Keratinocyte (primary cell): ENCODE results near the gene MLF2. TPM values are rescaled to one million over a fixed set of nuclear protein-coding genes. Genes with fewer than 3 reads are reported as not detected.

Experiments used
- DNase-seq: peaks from one replicate; pipeline ENCODE4 v3.0.0-alpha.2; 2011; ENCODE audit warnings: low read depth, missing footprints, low spot score
- FAIRE-seq: peaks from 2 replicates; lab custom pipeline; 2011; peaks lifted over from hg19 to GRCh38; lab: Jason Lieb, UNC
- H2AFZ ChIP-seq: 2 replicates; pipeline ENCODE4 v1.6.0; 2012; ENCODE audit warnings: low read length, control low read depth, inconsistent platforms; ENCODE audit not compliant: control insufficient read depth
- H3K27ac ChIP-seq: 2 replicates; pipeline ENCODE4 v1.5.1; 2011; ENCODE audit warnings: low read length; ENCODE audit not compliant: control insufficient read depth, insufficient read depth
- H3K27me3 ChIP-seq: 3 replicates; pipeline ENCODE4 v1.6.0; 2011; ENCODE audit warnings: low read length; ENCODE audit not compliant: control insufficient read depth, insufficient read depth; ENCODE audit errors: extremely low read depth
- H3K36me3 ChIP-seq, 2 experiments: 2 replicates in 1 of 2; 3 replicates in 1 of 2; pipeline ENCODE4 v1.5.1; 2011; ENCODE audit warnings: low read length in 2 of 2, mild to moderate bottlenecking in 1 of 2; ENCODE audit not compliant: control insufficient read depth in 2 of 2, insufficient read depth in 2 of 2; ENCODE audit errors: extremely low read depth in 1 of 2
- H3K4me1 ChIP-seq: 3 replicates; pipeline ENCODE4 v1.5.1; 2011; ENCODE audit warnings: low read length; ENCODE audit not compliant: control insufficient read depth, insufficient read depth; ENCODE audit errors: extremely low read depth
- H3K4me2 ChIP-seq: 3 replicates; pipeline ENCODE4 v1.6.0; 2011; ENCODE audit warnings: low read depth, low read length; ENCODE audit not compliant: control insufficient read depth, insufficient read depth; ENCODE audit errors: extremely low read depth
- H3K4me3 ChIP-seq, 3 experiments: fragments of 200-600 bp in 1 of 3; sonication (generic) in 1 of 3; 2 replicates in 2 of 3; 3 replicates in 1 of 3; pipeline ENCODE4 v1.5.1; 2011 to 2016; ENCODE audit warnings: low read length in 3 of 3, mild to moderate bottlenecking in 3 of 3, control low read depth in 2 of 3, inconsistent platforms in 1 of 3, low read depth in 1 of 3, mixed read lengths in 1 of 3, mixed run types in 1 of 3, moderate library complexity in 1 of 3; ENCODE audit not compliant: control insufficient read depth in 2 of 3, insufficient read depth in 2 of 3; ENCODE audit errors: extremely low read depth in 1 of 3
- H3K79me2 ChIP-seq: 2 replicates; pipeline ENCODE4 v1.6.0; 2012; ENCODE audit warnings: low read length; ENCODE audit not compliant: control insufficient read depth, insufficient read depth
- H3K9ac ChIP-seq: 3 replicates; pipeline ENCODE4 v1.6.0; 2011; ENCODE audit warnings: low read length; ENCODE audit not compliant: control insufficient read depth, insufficient read depth; ENCODE audit errors: extremely low read depth
- H3K9me1 ChIP-seq: 3 replicates; pipeline ENCODE4 v1.6.0; 2011; ENCODE audit warnings: low read length; ENCODE audit not compliant: control insufficient read depth, insufficient read depth; ENCODE audit errors: extremely low read depth
- H3K9me3 ChIP-seq: 2 replicates; pipeline ENCODE4 v1.5.1; 2012; ENCODE audit warnings: low read depth, low read length; ENCODE audit not compliant: control insufficient read depth
- H4K20me1 ChIP-seq: 3 replicates; pipeline ENCODE4 v1.6.0; 2011; ENCODE audit warnings: low read length; ENCODE audit not compliant: control insufficient read depth, insufficient read depth; ENCODE audit errors: extremely low read depth
- CTCF ChIP-seq, 3 experiments: IDR thresholded peaks in 1 of 3; conservative IDR thresholded peaks in 1 of 3; optimal IDR thresholded peaks in 1 of 3; 2 replicates in 2 of 3; 3 replicates in 1 of 3; pipeline versions ENCODE3 to v1.5.1; 2011; ENCODE audit warnings: low read length in 3 of 3, mild to moderate bottlenecking in 3 of 3, moderate library complexity in 2 of 3, control low read depth in 1 of 3, inconsistent platforms in 1 of 3; ENCODE audit not compliant: insufficient read depth in 2 of 3; ENCODE audit errors: extremely low read depth in 1 of 3
- EZH2 ChIP-seq: IDR thresholded peaks from one replicate; pipeline ENCODE4 v1.6.1; 2012; ENCODE audit warnings: inconsistent platforms, mild to moderate bottlenecking, low read length, moderate library complexity
- dilution Hi-C: fragments of 300-500 bp; cut with MboI; formaldehyde crosslinking; loops from one replicate; pipeline ENCODE4 v1.7.0; 2020; ENCODE audit warnings: low sequenced_read_pairs; ENCODE audit not compliant: extremely low pct_ligation_motif_present
- polyA plus RNA-seq, 5 experiments: library from polyadenylated mRNA; depleted of rRNA in 3 of 5; stranded (reverse) in 3 of 5; stranded (forward) in 1 of 5; unstranded in 1 of 5; fragments of >200 nt; gene quantifications; 1 replicate in 1 of 5; 2 replicates in 3 of 5; 3 replicates in 1 of 5; pipeline versions ENCODE4 v1.2.1 to v1.2.3, GENCODE V29; 2011 to 2012; ENCODE audit warnings: missing spikeins in 2 of 5, low read depth in 1 of 5, low replicate concordance in 1 of 5

The MLF2 gene
- polyA plus RNA-seq, 1 donor (not counting 4 experiments of a cell fraction or from before 2014, with no cell fraction given) = 317 TPM

GRCh38 chr12:6701078-6701768, 51.7 kb downstream of the MLF2 start:
- Histone ChIP-seq H3K9ac (no peak overlapping the region), H3K9me1 (no peaks in the 10 kb centered on the region), H3K4me2 (peak overlapping the region; percentile 77), H3K9me3 (no peaks in the 10 kb centered on the region), H3K36me3 (no peaks in the 10 kb centered on the region), H3K79me2 (no peaks in the 10 kb centered on the region), H3K27me3 (peaks cover 50% of the 10 kb centered on the region), H3K27ac (no peak overlapping the region), H3K4me3 (peak overlapping the region; percentile 6 to 62 (median 35)), H4K20me1 (no peaks in the 10 kb centered on the region), H3K4me1 (peaks cover 3% of the 10 kb centered on the region), H2AFZ (no peak overlapping the region)
- FAIRE-seq (peak; percentile 5), DNase-seq (no peak)
- dilution Hi-C loops = no loop called here
- no peak for TF ChIP-seq CTCF (optimal IDR thresholded peaks at IDR 0.05 in 1 of 3, IDR thresholded peaks at IDR 0.05 in 1 of 3, conservative IDR thresholded peaks at IDR 0.05 in 1 of 3; ENCODE audit: extremely low read depth in 1 of 3, insufficient read depth in 2 of 3, low read length in 3 of 3)
- peak; percentile 54 for TF ChIP-seq EZH2

- H3K36me3 ChIP-seq = no peaks in the 10 kb centered on the region
- H3K4me2 ChIP-seq = peak within 1 kb of the TSS; percentile 77
- DNase-seq (no peak), FAIRE-seq (no peak)
- H3K79me2 ChIP-seq = no peaks in the 10 kb centered on the region
- H3K9me3 ChIP-seq = no peaks in the 10 kb centered on the region
- peak within 1 kb of the TSS; percentile 35 to 62 (median 36) for H3K4me3 ChIP-seq
- dilution Hi-C loops = no loop called here
- no peak for TF ChIP-seq CTCF (optimal IDR thresholded peaks at IDR 0.05 in 1 of 3, IDR thresholded peaks at IDR 0.05 in 1 of 3, conservative IDR thresholded peaks at IDR 0.05 in 1 of 3; ENCODE audit: extremely low read depth in 1 of 3, insufficient read depth in 2 of 3, low read length in 3 of 3)
- no peak for TF ChIP-seq EZH2
- peaks cover 50% of the 10 kb centered on the region for H3K27me3 ChIP-seq
- H2AFZ ChIP-seq = peak within 1 kb of the TSS; percentile 58
- no peak within 1 kb of the TSS for H3K9ac ChIP-seq
- H3K9me1 ChIP-seq = no peaks in the 10 kb centered on the region
- H4K20me1 ChIP-seq = no peaks in the 10 kb centered on the region
- H3K27ac ChIP-seq = no peak within 1 kb of the TSS
- peaks cover 3% of the 10 kb centered on the region for H3K4me1 ChIP-seq
Observed at GRCh38 chr12:6700646-6701051, 52.3 kb downstream of the MLF2 start, which contains the start of gene PIANP. Gene PIANP (minus strand): TSS chr12:6700815. CDS start chr12:6698061, 2,754 bp downstream.
